Mesothelial cell of epicardium (in vitro differentiated cells): ENCODE data around the gene TENT5C. TPM values are rescaled to one million over a fixed set of nuclear protein-coding genes. Genes with fewer than 3 reads are reported as not detected.

Source experiments
- DNase-seq, 2 experiments: peaks; one replicate each; pipeline ENCODE4 v3.0.0; 2021; ENCODE audit warnings: low spot score in 2 of 2; ENCODE audit not compliant: unreplicated experiment in 2 of 2
- H3K27ac Mint-ChIP-seq: 2 replicates; pipeline ENCODE4 v1.8.0; 2021; ENCODE audit warnings: mixed read lengths
- H3K27me3 Mint-ChIP-seq: 2 replicates; pipeline ENCODE4 v1.8.0; 2021; ENCODE audit warnings: low read depth, mixed read lengths
- H3K36me3 Mint-ChIP-seq: 2 replicates; pipeline ENCODE4 v1.8.0; 2021; ENCODE audit warnings: mixed read lengths
- H3K4me1 Mint-ChIP-seq: 2 replicates; pipeline ENCODE4 v1.8.0; 2021; ENCODE audit warnings: mixed read lengths
- H3K4me3 Mint-ChIP-seq: 2 replicates; pipeline ENCODE4 v1.8.0; 2021; ENCODE audit warnings: mild to moderate bottlenecking, moderate library complexity, mixed read lengths
- H3K9me3 Mint-ChIP-seq: 2 replicates; pipeline ENCODE4 v1.8.0; 2021; ENCODE audit warnings: mixed read lengths
- total RNA-seq: library from RNA; stranded (reverse); gene quantifications from 3 replicates; pipeline ENCODE4 v1.2.1, GENCODE V29; 2021
- TF ChIP-seq, protein P1 (sequence below): fragments of 200-600 bp; sonication (generic); IDR thresholded peaks from one replicate; pipeline ENCODE4 v1.5.0; 2021; ENCODE audit warnings: antibody characterized with exemption; ENCODE audit not compliant: unreplicated experiment

Gene TENT5C
- total RNA-seq, 1 donor from 2014 or later = 0.31 TPM

DNA sequence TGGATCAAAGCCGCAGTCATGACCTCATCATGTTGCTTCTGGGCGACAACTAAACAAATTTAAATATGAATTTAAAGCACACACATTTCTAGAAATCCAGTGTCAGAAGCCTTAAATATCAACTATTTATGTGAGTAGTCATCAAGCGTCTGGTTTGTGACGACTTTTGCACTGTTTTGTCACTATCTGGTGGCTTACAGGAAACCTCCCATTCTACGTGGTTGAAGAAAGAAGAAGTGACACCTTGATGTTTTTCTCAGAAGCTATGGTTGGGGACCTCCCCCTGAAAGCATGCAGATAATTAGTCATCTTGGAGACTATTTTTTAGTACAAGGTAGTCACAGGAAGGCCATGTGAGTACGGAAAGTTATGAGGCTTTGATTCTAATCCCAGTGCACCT is 58.5 kb downstream of the TENT5C start:
- Mint-ChIP-seq H3K9me3 (peaks cover 7% of the 10 kb centered on the region), H3K4me3 (no peak overlapping the region), H3K36me3 (no peaks in the 10 kb centered on the region), H3K27me3 (no peaks in the 10 kb centered on the region), H3K4me1 (no peaks in the 10 kb centered on the region), H3K27ac (no peak overlapping the region)
- no peak for DNase-seq
- TF ChIP-seq, protein P1, sequence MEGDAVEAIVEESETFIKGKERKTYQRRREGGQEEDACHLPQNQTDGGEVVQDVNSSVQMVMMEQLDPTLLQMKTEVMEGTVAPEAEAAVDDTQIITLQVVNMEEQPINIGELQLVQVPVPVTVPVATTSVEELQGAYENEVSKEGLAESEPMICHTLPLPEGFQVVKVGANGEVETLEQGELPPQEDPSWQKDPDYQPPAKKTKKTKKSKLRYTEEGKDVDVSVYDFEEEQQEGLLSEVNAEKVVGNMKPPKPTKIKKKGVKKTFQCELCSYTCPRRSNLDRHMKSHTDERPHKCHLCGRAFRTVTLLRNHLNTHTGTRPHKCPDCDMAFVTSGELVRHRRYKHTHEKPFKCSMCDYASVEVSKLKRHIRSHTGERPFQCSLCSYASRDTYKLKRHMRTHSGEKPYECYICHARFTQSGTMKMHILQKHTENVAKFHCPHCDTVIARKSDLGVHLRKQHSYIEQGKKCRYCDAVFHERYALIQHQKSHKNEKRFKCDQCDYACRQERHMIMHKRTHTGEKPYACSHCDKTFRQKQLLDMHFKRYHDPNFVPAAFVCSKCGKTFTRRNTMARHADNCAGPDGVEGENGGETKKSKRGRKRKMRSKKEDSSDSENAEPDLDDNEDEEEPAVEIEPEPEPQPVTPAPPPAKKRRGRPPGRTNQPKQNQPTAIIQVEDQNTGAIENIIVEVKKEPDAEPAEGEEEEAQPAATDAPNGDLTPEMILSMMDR = no peak

- no peaks in the 10 kb centered on the region for H3K27me3 Mint-ChIP-seq
- TF ChIP-seq, protein P1 = no peak
- H3K27ac Mint-ChIP-seq = no peak overlapping the region
- H3K4me1 Mint-ChIP-seq = no peaks in the 10 kb centered on the region
- no peak for DNase-seq
- H3K36me3 Mint-ChIP-seq = no peaks in the 10 kb centered on the region
- peaks cover 7% of the 10 kb centered on the region for H3K9me3 Mint-ChIP-seq
- no peak overlapping the region for H3K4me3 Mint-ChIP-seq
Measured at GRCh38 chr1:117665556-117666270, 59.9 kb downstream of the TENT5C start.

DNA sequence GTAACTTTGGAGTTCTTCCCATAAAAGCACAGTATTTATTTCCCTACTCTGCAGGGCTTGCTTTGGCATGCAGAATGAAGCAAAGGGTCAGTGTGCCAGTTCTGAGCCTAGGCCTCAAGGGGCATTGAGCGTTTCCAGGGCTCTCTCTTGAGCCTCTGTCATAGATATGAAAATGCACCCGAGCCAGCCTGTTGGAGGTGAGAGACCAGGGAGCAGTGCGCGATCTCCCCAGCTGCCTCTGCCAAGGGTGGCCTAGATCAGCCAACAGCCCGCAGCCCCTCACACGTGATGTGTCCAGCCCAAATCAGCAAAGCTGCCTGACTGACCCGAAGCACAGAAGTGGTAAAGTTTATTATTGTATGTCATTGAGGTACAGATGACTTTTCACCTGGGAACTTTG is 63.7 kb downstream of the TENT5C start:
- H3K36me3 Mint-ChIP-seq = no peaks in the 10 kb centered on the region
- peaks cover 7% of the 10 kb centered on the region for H3K27me3 Mint-ChIP-seq
- H3K9me3 Mint-ChIP-seq = no peaks in the 10 kb centered on the region
- no peak overlapping the region for H3K4me3 Mint-ChIP-seq
- TF ChIP-seq, protein P1 = no peak
- H3K27ac Mint-ChIP-seq = no peak overlapping the region
- DNase-seq = no peak
- no peaks in the 10 kb centered on the region for H3K4me1 Mint-ChIP-seq

DNA sequence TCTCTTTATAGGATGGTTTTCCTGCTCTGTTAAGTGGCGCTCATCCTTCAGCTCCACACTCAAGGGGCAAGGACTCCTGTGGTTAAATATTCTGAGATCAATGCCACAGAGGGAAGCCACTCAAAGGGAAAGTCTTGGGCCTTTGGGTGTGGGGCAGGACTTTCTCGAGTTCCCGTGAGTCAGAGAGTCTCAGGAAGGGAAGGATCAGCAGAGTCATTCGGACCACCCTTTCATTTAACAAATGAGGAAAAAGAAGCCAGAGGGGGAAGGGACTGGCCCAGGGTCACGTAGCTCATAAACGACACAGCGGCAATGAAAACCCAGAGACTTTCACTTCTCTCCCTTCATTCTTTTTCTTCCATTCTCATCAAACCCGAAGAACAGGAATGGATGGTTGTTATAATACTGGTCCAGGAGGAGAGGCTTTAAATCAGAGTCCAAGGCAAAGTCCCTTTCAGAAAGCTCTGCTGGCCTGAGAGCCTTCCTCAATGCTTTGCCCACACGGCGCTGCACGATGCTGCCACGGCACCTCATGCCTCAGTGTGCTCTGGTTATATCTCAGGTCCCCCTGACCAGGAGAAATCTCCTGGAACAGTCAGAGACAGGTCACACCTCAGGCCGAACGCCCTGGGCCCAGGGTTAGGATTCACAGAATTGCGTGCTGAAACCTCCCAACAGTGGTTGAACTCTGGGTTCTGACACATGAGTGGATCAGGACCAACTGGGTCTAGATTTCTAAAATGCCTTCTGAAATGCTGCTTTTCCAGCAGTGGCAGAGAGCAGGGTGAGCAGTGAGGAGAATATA is 65.3 kb downstream of the TENT5C start:
- no peaks in the 10 kb centered on the region for H3K36me3 Mint-ChIP-seq
- H3K4me1 Mint-ChIP-seq = no peaks in the 10 kb centered on the region
- TF ChIP-seq, protein P1 = no peak
- H3K27me3 Mint-ChIP-seq = peaks cover 10% of the 10 kb centered on the region
- H3K4me3 Mint-ChIP-seq = no peak overlapping the region
- H3K9me3 Mint-ChIP-seq = no peaks in the 10 kb centered on the region
- H3K27ac Mint-ChIP-seq = no peak overlapping the region
- no peak for DNase-seq

DNA sequence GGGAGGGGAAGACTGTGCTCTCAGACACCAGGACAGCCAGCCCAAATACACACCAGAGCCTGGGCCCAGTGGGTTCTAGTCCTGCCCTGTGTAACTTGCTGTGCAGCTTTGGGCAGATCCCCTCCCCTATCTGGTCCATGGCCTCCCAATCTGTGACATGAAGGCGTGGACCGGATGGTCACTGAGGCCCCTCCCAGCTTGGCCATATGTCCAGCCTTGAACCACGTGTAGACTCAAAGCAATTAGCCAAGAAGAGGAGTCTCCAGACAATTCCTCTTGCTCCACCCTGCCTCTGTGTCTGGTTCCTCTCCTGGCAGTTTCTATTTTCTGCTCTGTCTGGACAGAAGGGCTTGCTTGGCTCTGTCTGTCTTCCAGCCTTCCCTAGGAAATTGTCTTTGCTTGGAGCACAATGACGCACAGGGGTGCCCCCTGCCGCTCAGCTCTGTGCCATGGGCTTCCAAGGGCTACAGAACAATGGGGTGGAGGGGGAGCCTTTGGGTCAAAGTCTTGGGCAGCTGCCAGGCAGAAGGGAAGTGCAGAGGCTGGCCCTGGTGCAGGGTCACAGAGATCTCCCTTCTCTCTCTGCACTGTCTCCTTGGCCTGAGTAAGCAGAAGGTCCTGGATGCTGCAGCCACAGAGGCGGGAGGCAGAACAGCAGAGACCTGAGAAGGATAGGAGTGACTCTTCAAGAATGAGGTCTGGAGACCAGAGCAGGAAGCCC is 66.1 kb downstream of the TENT5C start:
- no peaks in the 10 kb centered on the region for H3K9me3 Mint-ChIP-seq
- H3K4me1 Mint-ChIP-seq = no peaks in the 10 kb centered on the region
- H3K36me3 Mint-ChIP-seq = no peaks in the 10 kb centered on the region

More for the DNA sequence above, 66.1 kb downstream of the TENT5C start:
- TF ChIP-seq, protein P1 = no peak
- DNase-seq = no peak
- Mint-ChIP-seq H3K27ac (no peak overlapping the region), H3K27me3 (peaks cover 10% of the 10 kb centered on the region), H3K4me3 (no peak overlapping the region)
